Activated T-cell treated with anti-CD3 and anti-CD28 coated beads for 24 hours (primary cell): ENCODE measurements around the gene NEB.

Experiments
- DNase-seq: peaks from one replicate; pipeline ENCODE4 v3.0.0-alpha.2; 2020; ENCODE audit warnings: low read depth

NEB gene

GRCh38 chr2:151478011-151478410 is 256.3 kb downstream of the NEB start:
- no peak for DNase-seq

- DNase-seq = no peak
These were observed 258.0 kb downstream of the NEB start for GRCh38 chr2:151476287-151476686.

- DNase-seq = no peak
These were observed 259.2 kb downstream of the NEB start for GRCh38 chr2:151475071-151475470.

- no peak for DNase-seq
These were observed 261.3 kb downstream of the NEB start for GRCh38 chr2:151472966-151473365.

- DNase-seq = no peak
These were observed 263.7 kb downstream of the NEB start for GRCh38 chr2:151470556-151470955.

GRCh38 chr2:151465771-151466170 is 268.5 kb downstream of the NEB start:
- DNase-seq = no peak

- DNase-seq = no peak
These were observed 274.9 kb downstream of the NEB start for GRCh38 chr2:151459358-151459757.

- DNase-seq = no peak
These were observed 295.1 kb downstream of the NEB start for GRCh38 chr2:151439127-151439526.

GRCh38 chr2:151438506-151438905 is 295.8 kb downstream of the NEB start:
- no peak for DNase-seq

GRCh38 chr2:151437630-151438029 is 296.6 kb downstream of the NEB start:
- DNase-seq = no peak
